Stimulated activated CD4-positive, alpha-beta T cell treated with anti-CD3 and anti-CD28 coated beads, Interleukin-12 subunit alpha, Interleukin-12 subunit beta, amount 100 ng/mL, for 48 hours (primary cell): ENCODE data around the gene SERGEF.
"Not testable (repeated sequence)": the region's sequence is repeated elsewhere in the genome, so short reads cannot be mapped to it uniquely, and the experiment has no call there.

Experiments used
- DNase-seq, 3 donors: peaks; one replicate each; pipeline ENCODE4 v3.0.0-alpha.2; 2020; ENCODE audit warnings: low read depth in 2 of 3, low spot score in 1 of 3

SERGEF gene

GRCh38 chr11:17914957-17915356, 97.9 kb downstream of the SERGEF start:
- DNase-seq = no peak

- DNase-seq = no peak
These were observed 105.8 kb downstream of the SERGEF start for GRCh38 chr11:17907046-17907445.

GRCh38 chr11:17906436-17906835, 106.4 kb downstream of the SERGEF start:
- DNase-seq = no peak

GRCh38 chr11:17905477-17905876, 107.4 kb downstream of the SERGEF start:
- no peak for DNase-seq

- no peak for DNase-seq
These were observed 111.4 kb downstream of the SERGEF start for GRCh38 chr11:17901481-17901880.

GRCh38 chr11:17898782-17899181, 114.1 kb downstream of the SERGEF start:
- no peak for DNase-seq

- no peak for DNase-seq
These were observed 114.8 kb downstream of the SERGEF start for GRCh38 chr11:17898071-17898470.

- no peak for DNase-seq
These were observed 115.4 kb downstream of the SERGEF start for GRCh38 chr11:17897495-17897894.

GRCh38 chr11:17896496-17897151, 116.2 kb downstream of the SERGEF start:
- DNase-seq = not testable (repeated sequence)

GRCh38 chr11:17894929-17895658, 117.8 kb downstream of the SERGEF start:
- no peak for DNase-seq

GRCh38 chr11:17892409-17892808, 120.4 kb downstream of the SERGEF start:
- no peak for DNase-seq

GRCh38 chr11:17890325-17890724, 122.5 kb downstream of the SERGEF start:
- DNase-seq = no peak

GRCh38 chr11:17887779-17888178, 125.1 kb downstream of the SERGEF start:
- no peak for DNase-seq

GRCh38 chr11:17883946-17884345, 128.9 kb downstream of the SERGEF start:
- DNase-seq = no peak

GRCh38 chr11:17883057-17883456, 129.8 kb downstream of the SERGEF start:
- DNase-seq = no peak

- no peak for DNase-seq
These were observed 134.1 kb downstream of the SERGEF start for GRCh38 chr11:17878743-17879142.

GRCh38 chr11:17877886-17878285, 135.0 kb downstream of the SERGEF start:
- DNase-seq = no peak

GRCh38 chr11:17876827-17877226, 136.0 kb downstream of the SERGEF start:
- no peak for DNase-seq

- DNase-seq = no peak
These were observed 137.0 kb downstream of the SERGEF start for GRCh38 chr11:17875891-17876290.

GRCh38 chr11:17873586-17873985, 139.3 kb downstream of the SERGEF start:
- no peak for DNase-seq

GRCh38 chr11:17868398-17868797, 144.4 kb downstream of the SERGEF start:
- not testable (repeated sequence) for DNase-seq

- no peak for DNase-seq
These were observed 145.5 kb downstream of the SERGEF start for GRCh38 chr11:17867341-17867740.
